HCT116 (cell line): Measurements from ENCODE around the gene NF1. TPM values are rescaled to one million over a fixed set of nuclear protein-coding genes. Genes with fewer than 3 reads are reported as not detected.
A peak's percentile ranks its signal among the peaks of the same experiment; 100 is the strongest.

ENCODE experiments used
- ATAC-seq: fragments of 200-7000 bp; cut with Tn5 transposase; 2 replicates; pipeline ENCODE4 v1.9.1; 2020; ENCODE audit warnings: mild to moderate bottlenecking, moderate library complexity
- BruUV-seq: library from RNA; stranded (reverse); fragments of 400-500 nt; replicated peaks from 2 replicates; lab custom pipeline; 2021; lab: Mats Ljungman, UMichigan
- CTCF ChIA-PET: fragments of 300-600 bp; sonication (Branson Sonifier 250); formaldehyde crosslinking; loops from one replicate; lab custom pipeline; 2021; ENCODE audit warnings: antibody characterized with exemption; lab: Charles Lee
- POLR2A ChIA-PET: fragments of 300-600, 350-600 bp; sonication (Branson Sonifier 250); formaldehyde crosslinking; loops from one replicate; lab custom pipeline; 2021; ENCODE audit warnings: antibody characterized with exemption; lab: Charles Lee
- RAD21 ChIA-PET, 2 experiments: fragments of 300-600 bp; sonication (Branson Sonifier 250); formaldehyde crosslinking; loops; one replicate each; lab custom pipeline; 2023; ENCODE audit warnings: low total read pairs in 2 of 2; ENCODE audit not compliant: uncharacterized antibody in 2 of 2, unreplicated experiment in 2 of 2, low non-redundant PET in 1 of 2; lab: Charles Lee
- DNase-seq: peaks from one replicate; pipeline ENCODE4 v3.0.0-alpha.2; 2010; ENCODE audit warnings: low read depth, low spot score
- H2AFZ ChIP-seq: fragments of 200-600 bp; shearing (Covaris generic), sonication (generic); 2 replicates; pipeline ENCODE4 v1.6.1; 2017; ENCODE audit warnings: low read depth, mixed run types, mixed read lengths, antibody characterized with exemption, low read length; ENCODE audit not compliant: poor library complexity, severe bottlenecking
- H3K27ac ChIP-seq: 2 replicates; pipeline ENCODE4 v1.5.1; 2012; ENCODE audit warnings: low read depth, low read length
- H3K27me3 ChIP-seq: fragments of 200-600 bp; sonication (generic); 2 replicates; pipeline ENCODE4 v1.6.1; 2016; ENCODE audit warnings: mixed run types, low read length, mixed read lengths; ENCODE audit not compliant: insufficient read depth
- H3K36me3 ChIP-seq, 2 experiments: fragments of 200-500 bp in 1 of 2; fragments of 200-600 bp in 1 of 2; sonication (Bioruptor generic) in 1 of 2; sonication (generic) in 1 of 2; 2 replicates each; pipeline versions ENCODE4 v1.5.1 to v1.6.1; 2014 to 2016; ENCODE audit warnings: low read length in 2 of 2, inconsistent platforms in 1 of 2, mixed read lengths in 1 of 2, mixed run types in 1 of 2; ENCODE audit not compliant: insufficient read depth in 2 of 2, control insufficient read depth in 1 of 2
- H3K4me1 ChIP-seq, 2 experiments: fragments of 200-600 bp in 1 of 2; sonication (generic) in 1 of 2; 2 replicates each; pipeline versions ENCODE4 v1.5.1 to v1.6.1; 2012 to 2017; ENCODE audit warnings: low read length in 2 of 2, inconsistent platforms in 1 of 2, mild to moderate bottlenecking in 1 of 2, mixed read lengths in 1 of 2, mixed run types in 1 of 2, moderate library complexity in 1 of 2; ENCODE audit not compliant: insufficient read depth in 2 of 2, control insufficient read depth in 1 of 2
- H3K4me2 ChIP-seq: fragments of 200-600 bp; sonication (generic); 2 replicates; pipeline ENCODE4 v1.6.1; 2017; ENCODE audit warnings: mixed run types, low read length, mixed read lengths
- H3K4me3 ChIP-seq, 2 experiments: fragments of 200-600 bp in 1 of 2; sonication (generic) in 1 of 2; replicated peaks in 1 of 2; 2 replicates each; pipeline ENCODE4 v1.5.1; 2011 to 2016; ENCODE audit warnings: low read length in 2 of 2, control low read depth in 1 of 2, low read depth in 1 of 2, mild to moderate bottlenecking in 1 of 2, mixed read lengths in 1 of 2, mixed run types in 1 of 2
- H3K79me2 ChIP-seq: fragments of 200-600 bp; sonication (generic); 2 replicates; pipeline ENCODE4 v1.6.1; 2017; ENCODE audit warnings: mild to moderate bottlenecking, mixed run types, low read length, moderate library complexity, mixed read lengths; ENCODE audit not compliant: insufficient read depth
- H3K9ac ChIP-seq: fragments of 200-600 bp; sonication (generic); 2 replicates; pipeline ENCODE4 v1.6.1; 2016; ENCODE audit warnings: low read length, mixed read lengths
- H3K9me2 ChIP-seq: fragments of 200-600 bp; sonication (generic), shearing (Covaris generic); 2 replicates; pipeline ENCODE4 v1.6.1; 2017; ENCODE audit warnings: mixed run types, mild to moderate bottlenecking, moderate library complexity; ENCODE audit not compliant: insufficient read depth
- H3K9me3 ChIP-seq, 2 experiments: fragments of 200-500 bp in 1 of 2; fragments of 200-600 bp in 1 of 2; sonication (Bioruptor generic) in 1 of 2; sonication (generic) in 1 of 2; 2 replicates each; pipeline ENCODE4 v1.6.1; 2014 to 2017; ENCODE audit warnings: low read length in 2 of 2, mixed read lengths in 2 of 2, inconsistent platforms in 1 of 2, low read depth in 1 of 2, mild to moderate bottlenecking in 1 of 2, mixed run types in 1 of 2, moderate library complexity in 1 of 2; ENCODE audit not compliant: control insufficient read depth in 1 of 2, insufficient read depth in 1 of 2
- H4K20me1 ChIP-seq: fragments of 200-600 bp; sonication (generic), shearing (Covaris generic); 2 replicates; pipeline ENCODE4 v1.6.1; 2017; ENCODE audit warnings: mixed run types, mild to moderate bottlenecking, moderate library complexity; ENCODE audit not compliant: insufficient read depth
- CBX3 ChIP-seq: IDR thresholded peaks from 2 replicates; pipeline ENCODE4 v1.6.1; 2012; ENCODE audit warnings: low read depth
- EGR1 ChIP-seq: IDR thresholded peaks from 2 replicates; pipeline ENCODE4 v1.6.1; 2012; ENCODE audit warnings: low read depth
- ELF1 ChIP-seq: IDR thresholded peaks from 2 replicates; pipeline ENCODE4 v1.6.1; 2012; ENCODE audit warnings: low read depth, borderline replicate concordance
- EZH2 ChIP-seq: fragments of 200-600 bp; sonication (generic); IDR thresholded peaks from 2 replicates; pipeline ENCODE4 v1.6.1; 2017; ENCODE audit warnings: antibody characterized with exemption, mixed run types
- EZH2phosphoT487 ChIP-seq: fragments of 200-600 bp; IDR thresholded peaks from 2 replicates; pipeline ENCODE4 v1.6.1; 2018; ENCODE audit warnings: antibody characterized with exemption, borderline replicate concordance
- FOSL1 ChIP-seq: IDR thresholded peaks from 2 replicates; pipeline ENCODE4 v1.6.1; 2012; ENCODE audit warnings: low read depth
- JUND ChIP-seq: IDR thresholded peaks from 2 replicates; pipeline ENCODE4 v1.6.1; 2012
- POLR2A ChIP-seq: IDR thresholded peaks from 2 replicates; pipeline ENCODE4 v1.7.0; 2011; ENCODE audit warnings: borderline replicate concordance; ENCODE audit not compliant: insufficient read depth, insufficient read length; ENCODE audit errors: extremely low read depth
- POLR2AphosphoS5 ChIP-seq: IDR thresholded peaks from 2 replicates; pipeline ENCODE4 v1.6.1; 2011; ENCODE audit warnings: mild to moderate bottlenecking, low read depth, low read length, moderate library complexity
- RAD21 ChIP-seq: IDR thresholded peaks from 2 replicates; pipeline ENCODE4 v1.6.1; 2012; ENCODE audit warnings: low read depth, mild to moderate bottlenecking
- SIN3A ChIP-seq: IDR thresholded peaks from 2 replicates; pipeline ENCODE4 v1.6.1; 2012; ENCODE audit warnings: low read depth
- SP1 ChIP-seq: IDR thresholded peaks from 2 replicates; pipeline ENCODE4 v1.6.1; 2012; ENCODE audit warnings: low read depth
- SRF ChIP-seq: IDR thresholded peaks from 2 replicates; pipeline ENCODE4 v1.6.1; 2012; ENCODE audit warnings: low read depth
- YY1 ChIP-seq: IDR thresholded peaks from 2 replicates; pipeline ENCODE4 v1.6.1; 2011; ENCODE audit warnings: low read length, low read depth, moderate library complexity, mild to moderate bottlenecking; ENCODE audit not compliant: insufficient replicate concordance; ENCODE audit errors: extremely low read depth
- ZNF274 ChIP-seq: fragments of 200-500 bp; sonication (Bioruptor generic); IDR thresholded peaks from 2 replicates; pipeline ENCODE4 v1.6.1; 2014; ENCODE audit warnings: mild to moderate bottlenecking, low read depth, low read length, inconsistent platforms
- intact Hi-C: fragments of 100-400 bp; cut with micrococcal nuclease; formaldehyde crosslinking; loops from 2 replicates; pipeline ENCODE4 v1.10.0; 2022
- total RNA-seq: library from RNA; stranded (reverse); gene quantifications from one replicate; pipeline ENCODE4 v1.2.1, GENCODE V29; 2021; ENCODE audit not compliant: unreplicated experiment
- TF ChIP-seq, protein P1 (sequence below), 3 experiments: fragments of 200-600 bp in 1 of 3; sonication (generic) in 1 of 3; IDR thresholded peaks in 2 of 3; conservative IDR thresholded peaks in 1 of 3; 2 replicates each; pipeline ENCODE4 v1.5.1; 2012 to 2017; ENCODE audit warnings: low read depth in 2 of 3, low read length in 2 of 3, antibody characterized with exemption in 1 of 3, borderline replicate concordance in 1 of 3, control low read depth in 1 of 3, mild to moderate bottlenecking in 1 of 3, mixed read lengths in 1 of 3, mixed run types in 1 of 3, moderate library complexity in 1 of 3; ENCODE audit not compliant: insufficient read depth in 1 of 3
- TF ChIP-seq, protein P2 (sequence below): IDR thresholded peaks from 2 replicates; pipeline ENCODE4 v1.6.1; 2012
- TF ChIP-seq, protein P3 (sequence below): IDR thresholded peaks from 2 replicates; pipeline ENCODE4 v1.6.1; 2011; ENCODE audit warnings: mild to moderate bottlenecking, low read length, moderate library complexity; ENCODE audit not compliant: insufficient replicate concordance; ENCODE audit errors: extremely low read depth
- TF ChIP-seq, protein P4 (sequence below): IDR thresholded peaks from 2 replicates; pipeline ENCODE4 v1.6.1; 2012

NF1 gene
- total RNA-seq, 1 experiment from 2014 or later: 20.8 TPM

DNA sequence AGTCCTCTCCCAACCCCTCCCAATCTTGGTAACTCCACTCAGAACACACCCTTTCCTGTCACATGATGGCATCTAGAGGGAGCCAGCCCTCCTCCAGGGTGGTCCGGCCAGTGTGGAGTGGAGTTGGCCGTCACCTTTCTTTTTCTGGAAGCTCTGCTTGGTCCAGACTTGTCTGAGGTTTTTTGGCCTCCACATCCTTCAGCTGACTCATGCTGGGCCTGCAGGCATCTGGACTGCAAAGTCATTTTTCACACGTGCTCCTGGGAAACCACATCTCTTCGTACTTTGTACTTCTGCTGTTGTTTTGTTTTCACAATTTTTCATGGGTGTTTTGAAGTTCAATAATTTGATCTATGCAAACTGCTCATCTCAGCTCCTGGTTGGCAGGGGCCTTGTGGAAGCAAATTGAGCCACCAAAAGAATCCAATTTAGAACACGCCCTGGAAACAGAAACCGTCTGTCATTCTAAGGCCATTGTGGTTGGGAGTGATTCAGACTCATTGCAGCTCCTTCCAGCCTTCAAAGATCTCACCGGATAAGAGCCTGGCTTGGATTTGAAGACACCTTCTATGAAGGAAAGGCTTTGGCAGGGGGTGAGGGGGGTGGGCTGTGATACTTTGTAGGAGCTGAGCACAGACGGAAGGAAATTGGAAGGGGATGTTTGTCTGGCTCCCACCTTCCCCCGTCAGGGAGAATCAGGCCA is 42.4 kb upstream of the NF1 start (continued):
- TF ChIP-seq CBX3 (no peak), RAD21 (no peak)
- TF ChIP-seq, all 23 proteins: peak for 4

DNA sequence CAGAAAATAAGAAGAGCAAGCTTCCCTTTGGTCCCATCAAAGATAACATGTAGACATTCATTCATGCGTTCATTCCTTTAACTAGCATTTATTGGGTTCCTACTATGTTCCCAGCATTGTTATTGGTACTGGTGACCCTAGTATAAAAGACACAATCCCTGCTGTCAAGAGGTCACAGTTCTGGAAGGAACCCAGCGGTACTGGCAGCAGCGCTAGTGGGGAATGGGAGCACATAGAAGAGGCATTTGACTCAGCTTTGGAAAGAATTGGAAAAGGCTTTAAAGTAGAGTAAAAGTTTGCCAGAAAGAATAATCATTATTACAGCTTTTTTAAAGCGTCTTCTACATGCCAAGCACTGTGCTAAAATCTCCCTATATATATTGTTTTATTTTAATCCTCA is 41.7 kb upstream of the NF1 start:
- ChIA-PET POLR2A (no interaction called here), RAD21 (no interaction called here), CTCF (no interaction called here)
- ATAC-seq: no peak
- Histone ChIP-seq H2AFZ (no peak overlapping the region), H3K9ac (no peak overlapping the region), H3K36me3 (no peaks in the 10 kb centered on the region), H3K4me1 (peaks cover 6 to 19% of the 10 kb centered on the region in 2 experiments; a peak in 3 of 4 replicates), H3K27me3 (no peaks in the 10 kb centered on the region), H3K4me3 (no peak overlapping the region), H3K9me2 (no peaks in the 10 kb centered on the region), H3K27ac (no peak overlapping the region), H3K79me2 (no peaks in the 10 kb centered on the region), H3K4me2 (peak overlapping the region; percentile 47; the same call in 1 of the 2 replicates), H4K20me1 (no peaks in the 10 kb centered on the region), H3K9me3 (no peaks in the 10 kb centered on the region)
- DNase-seq: no peak
- no TSS peak for BruUV-seq
- intact Hi-C loops: no loop called here
- TF ChIP-seq YY1 (no peak), SIN3A (no peak), CBX3 (no peak), FOSL1 (no peak), SRF (no peak), EZH2 (no peak), ZNF274 (no peak), POLR2A (no peak), EGR1 (no peak), EZH2phosphoT487 (no peak), JUND (no peak), SP1 (no peak), RAD21 (no peak), POLR2AphosphoS5 (no peak), ELF1 (no peak)
- TF ChIP-seq, protein P1, sequence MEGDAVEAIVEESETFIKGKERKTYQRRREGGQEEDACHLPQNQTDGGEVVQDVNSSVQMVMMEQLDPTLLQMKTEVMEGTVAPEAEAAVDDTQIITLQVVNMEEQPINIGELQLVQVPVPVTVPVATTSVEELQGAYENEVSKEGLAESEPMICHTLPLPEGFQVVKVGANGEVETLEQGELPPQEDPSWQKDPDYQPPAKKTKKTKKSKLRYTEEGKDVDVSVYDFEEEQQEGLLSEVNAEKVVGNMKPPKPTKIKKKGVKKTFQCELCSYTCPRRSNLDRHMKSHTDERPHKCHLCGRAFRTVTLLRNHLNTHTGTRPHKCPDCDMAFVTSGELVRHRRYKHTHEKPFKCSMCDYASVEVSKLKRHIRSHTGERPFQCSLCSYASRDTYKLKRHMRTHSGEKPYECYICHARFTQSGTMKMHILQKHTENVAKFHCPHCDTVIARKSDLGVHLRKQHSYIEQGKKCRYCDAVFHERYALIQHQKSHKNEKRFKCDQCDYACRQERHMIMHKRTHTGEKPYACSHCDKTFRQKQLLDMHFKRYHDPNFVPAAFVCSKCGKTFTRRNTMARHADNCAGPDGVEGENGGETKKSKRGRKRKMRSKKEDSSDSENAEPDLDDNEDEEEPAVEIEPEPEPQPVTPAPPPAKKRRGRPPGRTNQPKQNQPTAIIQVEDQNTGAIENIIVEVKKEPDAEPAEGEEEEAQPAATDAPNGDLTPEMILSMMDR (IDR thresholded peaks at IDR 0.05 in 2 of 3, conservative IDR thresholded peaks at IDR 0.05 in 1 of 3; ENCODE audit: borderline replicate concordance in 1 of 3, insufficient read depth in 1 of 3, low read depth in 2 of 3, low read length in 2 of 3): no peak
- TF ChIP-seq, protein P2, sequence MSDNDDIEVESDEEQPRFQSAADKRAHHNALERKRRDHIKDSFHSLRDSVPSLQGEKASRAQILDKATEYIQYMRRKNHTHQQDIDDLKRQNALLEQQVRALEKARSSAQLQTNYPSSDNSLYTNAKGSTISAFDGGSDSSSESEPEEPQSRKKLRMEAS: no peak
- TF ChIP-seq, protein P3, sequence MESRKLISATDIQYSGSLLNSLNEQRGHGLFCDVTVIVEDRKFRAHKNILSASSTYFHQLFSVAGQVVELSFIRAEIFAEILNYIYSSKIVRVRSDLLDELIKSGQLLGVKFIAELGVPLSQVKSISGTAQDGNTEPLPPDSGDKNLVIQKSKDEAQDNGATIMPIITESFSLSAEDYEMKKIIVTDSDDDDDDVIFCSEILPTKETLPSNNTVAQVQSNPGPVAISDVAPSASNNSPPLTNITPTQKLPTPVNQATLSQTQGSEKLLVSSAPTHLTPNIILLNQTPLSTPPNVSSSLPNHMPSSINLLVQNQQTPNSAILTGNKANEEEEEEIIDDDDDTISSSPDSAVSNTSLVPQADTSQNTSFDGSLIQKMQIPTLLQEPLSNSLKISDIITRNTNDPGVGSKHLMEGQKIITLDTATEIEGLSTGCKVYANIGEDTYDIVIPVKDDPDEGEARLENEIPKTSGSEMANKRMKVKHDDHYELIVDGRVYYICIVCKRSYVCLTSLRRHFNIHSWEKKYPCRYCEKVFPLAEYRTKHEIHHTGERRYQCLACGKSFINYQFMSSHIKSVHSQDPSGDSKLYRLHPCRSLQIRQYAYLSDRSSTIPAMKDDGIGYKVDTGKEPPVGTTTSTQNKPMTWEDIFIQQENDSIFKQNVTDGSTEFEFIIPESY: no peak
- TF ChIP-seq, protein P4, sequence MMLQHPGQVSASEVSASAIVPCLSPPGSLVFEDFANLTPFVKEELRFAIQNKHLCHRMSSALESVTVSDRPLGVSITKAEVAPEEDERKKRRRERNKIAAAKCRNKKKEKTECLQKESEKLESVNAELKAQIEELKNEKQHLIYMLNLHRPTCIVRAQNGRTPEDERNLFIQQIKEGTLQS: no peak
